Right renal pelvis (tissue), 4 donors: ENCODE results near the gene PBOV1. TPM values are rescaled to one million over a fixed set of nuclear protein-coding genes. Genes with fewer than 3 reads are reported as not detected.

ENCODE experiments used
- polyA plus RNA-seq, 4 donors: library from polyadenylated mRNA; unstranded; fragments of 120-200 nt; gene quantifications; one replicate each; pipeline ENCODE4 v1.2.1, GENCODE V29; 2013; ENCODE audit not compliant: insufficient read length in 4 of 4

PBOV1 gene
- polyA plus RNA-seq, 4 donors, result 0.03 TPM; not detected in 3

Other genes starting within 250 kb of the PBOV1 start
- gene PERP, start 111.1 kb downstream of the PBOV1 start, polyA plus RNA-seq, result 10 to 100 TPM; 21.2 to 28.5 (median 24.2) TPM
- 1 to 10 TPM; 5.8 to 8.2 (median 6.6) TPM for gene ARFGEF3, start 56.6 kb downstream of the PBOV1 start, polyA plus RNA-seq
- gene SMIM28, start 159.4 kb upstream of the PBOV1 start, polyA plus RNA-seq, result under 1 TPM in 2 of 4 donors, not detected in 2; 0.12 to 0.24 TPM
- 10 to 100 TPM; 59.3 to 68.5 (median 62.1) TPM for gene HEBP2, start 185.7 kb upstream of the PBOV1 start, polyA plus RNA-seq